Endothelial cell of umbilical vein (primary cell): Measurements from ENCODE around the gene GABPB2. TPM values are rescaled to one million over a fixed set of nuclear protein-coding genes. Genes with fewer than 3 reads are reported as not detected.
A peak's percentile ranks its signal among the peaks of the same experiment; 100 is the strongest.

ENCODE experiments used
- BruUV-seq: library from RNA; stranded (reverse); fragments of 400-500 nt; replicated peaks from 2 replicates; lab custom pipeline; 2021; lab: Mats Ljungman, UMichigan
- CTCF ChIA-PET: fragments of 300-600, 350-600 bp; sonication (Branson Sonifier 250); formaldehyde crosslinking; loops from one replicate; lab custom pipeline; 2021; ENCODE audit warnings: antibody characterized with exemption, inconsistent platforms; lab: Charles Lee
- POLR2A ChIA-PET: fragments of 300-600, 350-600 bp; sonication (Branson Sonifier 250); formaldehyde crosslinking; loops from one replicate; lab custom pipeline; 2021; ENCODE audit warnings: antibody characterized with exemption, inconsistent platforms; lab: Charles Lee
- DNase-seq: peaks from one replicate; pipeline ENCODE4 v3.0.0-alpha.2; 2011; ENCODE audit warnings: low read depth, low spot score
- FAIRE-seq: peaks from 2 replicates; lab custom pipeline; 2011; peaks lifted over from hg19 to GRCh38; lab: Jason Lieb, UNC
- H2AFZ ChIP-seq: 2 replicates; pipeline ENCODE4 v1.6.0; 2012; ENCODE audit warnings: low read depth, low read length, control low read depth, inconsistent platforms
- H3K27ac ChIP-seq: 2 replicates; pipeline ENCODE4 v1.5.1; 2011; ENCODE audit warnings: low read depth, mild to moderate bottlenecking, control low read depth, low read length, moderate library complexity; ENCODE audit not compliant: insufficient read depth
- H3K27me3 ChIP-seq, 2 experiments: 2 replicates each; pipeline versions ENCODE4 v1.6.0 to v1.6.1; 2011; ENCODE audit warnings: low read length in 2 of 2, mixed read lengths in 1 of 2; ENCODE audit not compliant: control insufficient read depth in 2 of 2, insufficient read depth in 2 of 2
- H3K36me3 ChIP-seq, 2 experiments: 2 replicates in 1 of 2; 3 replicates in 1 of 2; pipeline ENCODE4 v1.5.1; 2011; ENCODE audit warnings: low read length in 2 of 2, mild to moderate bottlenecking in 1 of 2, moderate library complexity in 1 of 2; ENCODE audit not compliant: control insufficient read depth in 2 of 2, insufficient read depth in 2 of 2; ENCODE audit errors: extremely low read depth in 1 of 2
- H3K4me1 ChIP-seq: 3 replicates; pipeline ENCODE4 v1.5.1; 2011; ENCODE audit warnings: mild to moderate bottlenecking, low read length; ENCODE audit not compliant: control insufficient read depth, insufficient read depth; ENCODE audit errors: extremely low read depth
- H3K4me2 ChIP-seq: 2 replicates; pipeline ENCODE4 v1.6.1; 2011; ENCODE audit warnings: low read length, control low read depth, mixed read lengths; ENCODE audit not compliant: insufficient read depth
- H3K4me3 ChIP-seq, 3 experiments: fragments of 200-600 bp in 1 of 3; sonication (generic), shearing (Covaris generic) in 1 of 3; replicated peaks in 1 of 3; 2 replicates each; pipeline ENCODE4 v1.5.1; 2011 to 2016; ENCODE audit warnings: control low read depth in 3 of 3, low read length in 3 of 3, mild to moderate bottlenecking in 2 of 3, inconsistent platforms in 1 of 3, low read depth in 1 of 3, moderate library complexity in 1 of 3; ENCODE audit not compliant: insufficient read depth in 1 of 3
- H3K79me2 ChIP-seq: 2 replicates; pipeline ENCODE4 v1.6.0; 2012; ENCODE audit warnings: low read length, inconsistent platforms; ENCODE audit not compliant: control insufficient read depth, insufficient read depth
- H3K9ac ChIP-seq: replicated peaks from 2 replicates; pipeline ENCODE3; 2011; ENCODE audit warnings: low read length, control low read depth; ENCODE audit not compliant: insufficient read depth; ENCODE audit errors: extremely low read depth
- H3K9me1 ChIP-seq: replicated peaks from 3 replicates; pipeline ENCODE4 v1.6.0; 2011; ENCODE audit warnings: mild to moderate bottlenecking, low read length; ENCODE audit not compliant: control insufficient read depth, insufficient read depth; ENCODE audit errors: extremely low read depth
- H3K9me3 ChIP-seq: replicated peaks from 2 replicates; pipeline ENCODE4 v1.5.1; 2012; ENCODE audit warnings: low read length, inconsistent platforms; ENCODE audit not compliant: control insufficient read depth, insufficient read depth
- H4K20me1 ChIP-seq: replicated peaks from 2 replicates; pipeline ENCODE3; 2011; ENCODE audit warnings: mild to moderate bottlenecking, low read length; ENCODE audit not compliant: control insufficient read depth, insufficient read depth; ENCODE audit errors: extremely low read depth
- CTCF ChIP-seq, 2 donors: IDR thresholded peaks; 1 replicate in 1 of 2; 2 replicates in 1 of 2; pipeline ENCODE4 v1.5.1; 2011; ENCODE audit warnings: low read length in 2 of 2, mild to moderate bottlenecking in 2 of 2, moderate library complexity in 2 of 2, control low read depth in 1 of 2, inconsistent platforms in 1 of 2, low read depth in 1 of 2; ENCODE audit not compliant: insufficient read depth in 1 of 2; ENCODE audit errors: extremely low read depth in 1 of 2
- EZH2 ChIP-seq: IDR thresholded peaks from 2 replicates; pipeline ENCODE4 v1.6.1; 2012; ENCODE audit warnings: borderline replicate concordance, low read depth, mild to moderate bottlenecking, moderate library complexity, low read length, inconsistent platforms; ENCODE audit not compliant: severe bottlenecking
- FOS ChIP-seq: IDR thresholded peaks from 2 replicates; pipeline ENCODE4 v1.6.1; 2011; ENCODE audit warnings: mild to moderate bottlenecking, low read length, moderate library complexity, borderline replicate concordance; ENCODE audit not compliant: insufficient read depth
- GATA2 ChIP-seq: IDR thresholded peaks from 2 replicates; pipeline ENCODE4 v1.7.0; 2011; ENCODE audit warnings: low read depth, mild to moderate bottlenecking, moderate library complexity, mixed read lengths, low read length; ENCODE audit not compliant: insufficient read length, insufficient read depth
- JUN ChIP-seq: IDR thresholded peaks from 2 replicates; pipeline ENCODE4 v1.6.1; 2011; ENCODE audit warnings: borderline replicate concordance, low read depth; ENCODE audit not compliant: insufficient read length, insufficient read depth
- MAX ChIP-seq: IDR thresholded peaks from 2 replicates; pipeline ENCODE4 v1.6.1; 2011; ENCODE audit not compliant: insufficient read depth, insufficient read length
- MYC ChIP-seq: IDR thresholded peaks from one replicate; pipeline ENCODE4 v1.6.1; 2011; ENCODE audit warnings: mild to moderate bottlenecking, low read depth, low read length
- POLR2A ChIP-seq: IDR thresholded peaks from 2 replicates; pipeline ENCODE4 v1.6.1; 2012; ENCODE audit warnings: low read depth, mild to moderate bottlenecking, control low read depth, low read length
- POLR2AphosphoS5 ChIP-seq: IDR thresholded peaks from 2 replicates; pipeline ENCODE4 v1.6.1; 2012; ENCODE audit warnings: low read depth, mild to moderate bottlenecking, control low read depth, low read length, moderate library complexity; ENCODE audit not compliant: insufficient read depth
- dilution Hi-C: fragments of 300-500 bp; cut with MboI; formaldehyde crosslinking; loops from one replicate; pipeline ENCODE4 v1.15.0; 2019; ENCODE audit warnings: low sequenced_read_pairs; ENCODE audit not compliant: extremely low pct_ligation_motif_present
- intact Hi-C: fragments of 100-400 bp; cut with micrococcal nuclease; formaldehyde crosslinking; loops from one replicate; pipeline ENCODE4 v1.10.0; 2022
- polyA plus RNA-seq, 4 experiments: library from polyadenylated mRNA; depleted of rRNA in 3 of 4; stranded (reverse) in 3 of 4; unstranded in 1 of 4; fragments of >200 nt; gene quantifications; 2 replicates each; pipeline versions ENCODE4 v1.2.1 to v1.2.3, GENCODE V29; 2011 to 2012; ENCODE audit warnings: missing spikeins in 1 of 4
- total RNA-seq: library from RNA; stranded (reverse); gene quantifications from 2 replicates; pipeline ENCODE4 v1.2.3, GENCODE V29; 2021

The GABPB2 gene
- total and polyA plus RNA-seq, 2 donors (not counting 3 experiments of a cell fraction or from before 2014, with no cell fraction given), result 2.6 to 4.3 TPM

- peaks cover 9% of the 10 kb centered on the region for H4K20me1 ChIP-seq
- DNase-seq, result no peak
- intact Hi-C loops, result no loop called here
- no peak overlapping the region for H2AFZ ChIP-seq
- H3K4me3 ChIP-seq, result no peak overlapping the region
- ChIA-PET POLR2A (no interaction called here), CTCF (interaction anchor here (1.2 to 3.2 kb wide), 2 partner anchors 15 to 31 kb away, joined by 3 to 19 read pairs; partner anchors contain the start of gene GABPB2)
- H3K9me3 ChIP-seq, result no peaks in the 10 kb centered on the region
- peaks cover 64% of the 10 kb centered on the region for H3K79me2 ChIP-seq
- peak overlapping the region; percentile 33 for H3K4me2 ChIP-seq
- dilution Hi-C loops, result no loop called here
- H3K27ac ChIP-seq, result no peak overlapping the region
- BruUV-seq, result no TSS peak
- no peak for FAIRE-seq
- no peaks in the 10 kb centered on the region for H3K9me1 ChIP-seq
- peaks cover 20% of the 10 kb centered on the region for H3K4me1 ChIP-seq
- no peaks in the 10 kb centered on the region for H3K27me3 ChIP-seq
- H3K9ac ChIP-seq, result no peak overlapping the region
- H3K36me3 ChIP-seq, result peaks cover 29 to 37% of the 10 kb centered on the region in 2 experiments
- TF ChIP-seq MAX (no peak), JUN (no peak), FOS (no peak), GATA2 (no peak), CTCF (IDR thresholded peaks at IDR 0.05; ENCODE audit: extremely low read depth in 1 of 2, insufficient read depth in 1 of 2, low read depth in 1 of 2, low read length in 2 of 2) (no peak), POLR2A (no peak), EZH2 (no peak), MYC (no peak), POLR2AphosphoS5 (no peak)
Observed at GRCh38 chr1:151056149-151056548, 14.4 kb upstream of the GABPB2 start.
